ENCODE results near the gene MYPN. TPM values are rescaled to one million over a fixed set of nuclear protein-coding genes. Genes with fewer than 3 reads are reported as not detected.

MYPN gene
- total RNA-seq, 1 experiment from 2014 or later = 0.40 TPM

- Histone ChIP-seq H3K27me3 (no peaks in the 10 kb centered on the region), H3K4me1 (no peaks in the 10 kb centered on the region), H3K4me3 (no peak overlapping the region), H3K9me3 (replicated peaks) (no peaks in the 10 kb centered on the region), H3K27ac (no peak overlapping the region), H3K36me3 (no peaks in the 10 kb centered on the region)
- peak; percentile 1 to 13 for DNase-seq
Measured at GRCh38 chr10:68261132-68261856, 152.0 kb downstream of the MYPN start.

Other genes starting within 250 kb of the MYPN start
- gene SIRT1, start 224.8 kb upstream of the MYPN start, total RNA-seq (2014; rRNA removed; shearing (Covaris generic)) = 15.7 and 18.2 TPM in 2 replicates
- 16.8 and 19.3 TPM in 2 replicates for gene HERC4, start 34.2 kb upstream of the MYPN start, total RNA-seq (2014; rRNA removed; shearing (Covaris generic))
- 0.13 TPM in 1 of 2 replicates, not detected in the other for gene ATOH7, start 122.6 kb downstream of the MYPN start, total RNA-seq (2014; rRNA removed; shearing (Covaris generic))
- gene HNRNPH3, start 222.6 kb downstream of the MYPN start, total RNA-seq (2014; rRNA removed; shearing (Covaris generic)) = 98.8 and 114 TPM in 2 replicates
- gene PBLD, start 223.4 kb downstream of the MYPN start, total RNA-seq (2014; rRNA removed; shearing (Covaris generic)) = 0.36 and 0.89 TPM in 2 replicates